PC-3 (cell line): ENCODE data around the gene DNAJA2.

Experiments
- CTCF ChIP-seq: fragments of 300-600 bp; sonication (generic); conservative IDR thresholded peaks from 2 replicates; pipeline ENCODE4 v1.5.1; 2017; ENCODE audit warnings: antibody characterized with exemption, low read depth, mild to moderate bottlenecking, low read length
- EZH2 ChIP-seq: fragments of 300-600 bp; sonication (generic); IDR thresholded peaks from one replicate; pipeline ENCODE4 v1.6.1; 2017; ENCODE audit warnings: antibody characterized with exemption, mild to moderate bottlenecking, low read length; ENCODE audit not compliant: unreplicated experiment

- TF ChIP-seq EZH2 = no peak
- no peak for TF ChIP-seq CTCF
Measured at GRCh38 chr16:46926470-46927225, 46.8 kb downstream of the DNAJA2 start.
